Stimulated activated naive B cell treated with anti-CD40 and anti-IgM and Interleukin-4, amounts not matched to agents 10 μg/mL and 1 μg/mL and 100 μg/mL, for 72 hours (primary cell): Measurements from ENCODE around the gene SPINK5.
A peak's percentile ranks its signal among the peaks of the same experiment; 100 is the strongest.

ENCODE experiments used
- ATAC-seq, 2 donors: fragments of 150-1000 bp; cut with Tn5 transposase; replicated peaks; 2 replicates each; pipeline ENCODE4 v1.10.0; 2021; ENCODE audit warnings: moderate library complexity in 1 of 2
- DNase-seq: peaks from one replicate; pipeline ENCODE4 v3.0.0; 2021
- H3K27ac Mint-ChIP-seq: one replicate; pipeline ENCODE4 v1.8.0; 2022; ENCODE audit warnings: mild to moderate bottlenecking, mixed read lengths
- H3K27me3 Mint-ChIP-seq, 2 donors: one replicate each; pipeline ENCODE4 v1.8.0; 2022; ENCODE audit warnings: mixed read lengths in 2 of 2
- H3K36me3 Mint-ChIP-seq, 2 donors: one replicate each; pipeline ENCODE4 v1.8.0; 2022; ENCODE audit warnings: mixed read lengths in 2 of 2, mild to moderate bottlenecking in 1 of 2
- H3K4me1 Mint-ChIP-seq, 2 donors: one replicate each; pipeline ENCODE4 v1.8.0; 2022; ENCODE audit warnings: mixed read lengths in 2 of 2, mild to moderate bottlenecking in 1 of 2
- H3K4me3 Mint-ChIP-seq, 2 donors: one replicate each; pipeline ENCODE4 v1.8.0; 2022; ENCODE audit warnings: mild to moderate bottlenecking in 2 of 2, mixed read lengths in 2 of 2, moderate library complexity in 1 of 2
- H3K9me3 Mint-ChIP-seq, 2 donors: one replicate each; pipeline ENCODE4 v1.8.0; 2022; ENCODE audit warnings: mixed read lengths in 2 of 2, mild to moderate bottlenecking in 1 of 2

The SPINK5 gene

DNA sequence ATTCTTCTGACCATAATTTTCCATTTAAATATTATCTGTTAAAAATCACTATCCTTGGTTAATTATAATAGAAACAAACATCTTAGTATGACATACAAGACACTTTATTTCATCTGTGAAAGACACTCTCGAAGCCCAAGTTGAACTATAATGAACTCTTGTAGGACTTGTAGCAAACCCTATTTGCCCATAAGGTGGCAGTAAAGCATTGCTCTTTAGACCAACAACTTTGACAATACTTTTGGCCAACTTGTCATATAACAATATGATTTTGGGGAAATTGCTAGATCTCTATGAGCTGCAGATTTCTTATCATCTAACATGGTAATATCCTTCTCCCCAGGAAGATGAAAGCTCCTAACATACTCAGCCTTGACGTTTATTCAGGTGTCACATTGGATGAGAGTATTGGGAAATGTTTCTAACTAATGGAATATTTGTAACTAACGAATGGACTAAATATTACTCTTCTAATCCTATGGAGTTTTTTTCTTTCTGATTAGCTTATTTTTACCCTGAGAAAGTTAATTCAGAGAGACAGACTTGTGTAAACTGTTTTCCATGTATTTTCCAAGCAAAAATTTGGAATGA lies 115.5 kb downstream of the SPINK5 start:
- no peaks in the 10 kb centered on the region for H3K4me1 Mint-ChIP-seq
- no peaks in the 10 kb centered on the region for H3K9me3 Mint-ChIP-seq

DNA sequence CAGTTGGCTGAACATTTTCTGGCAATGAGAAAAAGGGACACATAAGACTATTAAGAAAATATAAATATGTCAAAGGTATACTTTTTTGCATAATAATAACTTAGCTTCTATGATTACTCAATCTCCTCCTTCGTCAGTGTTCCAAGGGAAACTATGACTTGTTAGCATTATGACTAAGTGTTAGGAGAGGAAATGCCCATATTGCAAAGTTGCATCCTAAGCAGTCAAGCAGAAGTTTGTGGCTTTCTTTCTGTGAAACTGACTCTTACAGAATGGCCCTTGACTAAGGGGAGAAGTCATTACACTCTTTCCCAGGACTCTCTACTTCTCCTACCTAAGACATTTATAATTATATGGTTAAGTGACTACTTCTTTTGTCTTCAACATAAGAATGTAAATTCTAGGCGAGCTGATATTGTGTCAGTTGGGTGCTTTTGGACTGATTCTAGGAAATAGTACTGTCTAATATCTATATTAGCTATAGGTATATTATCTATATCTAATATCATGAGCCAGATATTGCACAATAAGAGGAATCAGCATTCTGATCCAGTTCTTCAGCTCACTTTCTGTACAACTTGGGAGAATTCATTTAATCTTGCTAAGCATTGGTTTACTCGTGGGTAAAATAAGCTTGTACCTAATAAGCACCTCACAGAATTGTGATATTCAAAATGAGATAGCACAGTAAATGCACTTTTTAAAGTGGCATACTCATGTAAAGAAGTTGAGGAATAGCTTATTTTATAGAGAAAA lies 122.6 kb downstream of the SPINK5 start:
- no peaks in the 10 kb centered on the region for H3K36me3 Mint-ChIP-seq
- H3K4me3 Mint-ChIP-seq = no peak overlapping the region
- H3K27ac Mint-ChIP-seq = no peak overlapping the region
- no peak for DNase-seq
- H3K9me3 Mint-ChIP-seq = no peaks in the 10 kb centered on the region
- peaks cover 4 to 6% of the 10 kb centered on the region in 2 donors for H3K27me3 Mint-ChIP-seq
- ATAC-seq = peak; percentile 56 to 94
- H3K4me1 Mint-ChIP-seq = no peaks in the 10 kb centered on the region

More for the DNA sequence above, 115.5 kb downstream of the SPINK5 start:
- peak; percentile 58 to 67 for ATAC-seq
- Mint-ChIP-seq H3K27me3 (peaks cover 9 to 11% of the 10 kb centered on the region in 2 donors), H3K4me3 (no peak overlapping the region), H3K27ac (no peak overlapping the region), H3K36me3 (no peaks in the 10 kb centered on the region)
- no peak for DNase-seq
